Upper lobe of left lung (tissue), 4 donors: ENCODE data around the gene UBE2M.

Experiments
- POLR2A ChIP-seq, 4 donors: fragments of 450-650 bp; IDR thresholded peaks; one replicate each; pipeline ENCODE4 v1.5.1; 2016 to 2017; ENCODE audit warnings: antibody characterized with exemption in 4 of 4, mild to moderate bottlenecking in 2 of 4
- TF ChIP-seq, protein P1 (sequence below), 6 experiments: fragments of 450-650 bp in 4 of 6; fragments of 200-600 bp in 2 of 6; sonication (generic) in 2 of 6; IDR thresholded peaks; one replicate each; pipeline ENCODE4 v1.5.1; 2016 to 2019; ENCODE audit warnings: antibody characterized with exemption in 6 of 6

DNA sequence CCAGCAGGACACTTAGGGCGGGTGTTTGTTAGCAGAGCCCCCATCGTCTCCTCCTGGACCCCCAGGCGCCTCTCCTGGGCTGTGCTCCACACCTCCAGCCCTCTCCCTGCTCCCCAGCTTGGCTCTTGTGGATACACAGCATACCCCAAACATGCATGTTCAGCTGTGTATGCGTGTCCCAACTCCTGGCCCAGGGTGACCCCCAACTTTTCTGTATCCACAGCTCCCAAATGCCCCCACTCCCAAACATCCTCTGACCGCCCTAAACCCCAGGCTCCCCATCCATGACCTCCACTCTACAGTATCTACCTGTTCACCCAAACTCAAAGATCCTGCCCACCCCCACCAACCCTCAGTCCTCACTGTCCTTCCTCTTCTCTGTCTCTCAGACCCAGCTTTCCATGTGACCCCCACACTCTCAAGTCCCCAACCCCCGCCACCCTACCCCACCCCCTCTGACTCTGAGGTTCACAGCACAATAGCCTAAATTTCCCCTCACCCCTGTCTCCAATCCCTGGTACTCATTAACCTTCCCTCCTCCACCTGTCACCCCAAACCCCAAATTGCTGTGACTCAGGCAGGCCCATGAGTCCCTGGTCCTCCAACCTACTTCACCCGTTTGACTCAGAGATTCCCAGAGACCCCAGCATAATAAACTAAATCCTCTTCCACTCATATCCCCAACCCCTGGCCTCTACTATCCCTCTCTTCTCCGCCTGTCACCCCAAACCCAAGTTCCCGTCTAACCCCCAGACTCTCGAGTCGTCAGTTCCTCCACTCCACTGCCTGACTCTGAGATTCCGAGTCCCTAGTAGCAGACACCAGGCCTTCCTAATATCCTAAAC, 968 bp downstream of the UBE2M start:
- TF ChIP-seq, protein P1, sequence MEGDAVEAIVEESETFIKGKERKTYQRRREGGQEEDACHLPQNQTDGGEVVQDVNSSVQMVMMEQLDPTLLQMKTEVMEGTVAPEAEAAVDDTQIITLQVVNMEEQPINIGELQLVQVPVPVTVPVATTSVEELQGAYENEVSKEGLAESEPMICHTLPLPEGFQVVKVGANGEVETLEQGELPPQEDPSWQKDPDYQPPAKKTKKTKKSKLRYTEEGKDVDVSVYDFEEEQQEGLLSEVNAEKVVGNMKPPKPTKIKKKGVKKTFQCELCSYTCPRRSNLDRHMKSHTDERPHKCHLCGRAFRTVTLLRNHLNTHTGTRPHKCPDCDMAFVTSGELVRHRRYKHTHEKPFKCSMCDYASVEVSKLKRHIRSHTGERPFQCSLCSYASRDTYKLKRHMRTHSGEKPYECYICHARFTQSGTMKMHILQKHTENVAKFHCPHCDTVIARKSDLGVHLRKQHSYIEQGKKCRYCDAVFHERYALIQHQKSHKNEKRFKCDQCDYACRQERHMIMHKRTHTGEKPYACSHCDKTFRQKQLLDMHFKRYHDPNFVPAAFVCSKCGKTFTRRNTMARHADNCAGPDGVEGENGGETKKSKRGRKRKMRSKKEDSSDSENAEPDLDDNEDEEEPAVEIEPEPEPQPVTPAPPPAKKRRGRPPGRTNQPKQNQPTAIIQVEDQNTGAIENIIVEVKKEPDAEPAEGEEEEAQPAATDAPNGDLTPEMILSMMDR (IDR thresholded peaks at IDR 0.05): no peak
- no peak for TF ChIP-seq POLR2A (IDR thresholded peaks at IDR 0.05)
